Keratinocyte (primary cell): ENCODE results near the gene SYNJ2BP.

Experiments used
- CTCF ChIP-seq, 3 experiments: IDR thresholded peaks in 1 of 3; conservative IDR thresholded peaks in 1 of 3; optimal IDR thresholded peaks in 1 of 3; 2 replicates in 2 of 3; 3 replicates in 1 of 3; pipeline versions ENCODE3 to v1.5.1; 2011; ENCODE audit warnings: low read length in 3 of 3, mild to moderate bottlenecking in 3 of 3, moderate library complexity in 2 of 3, control low read depth in 1 of 3, inconsistent platforms in 1 of 3; ENCODE audit not compliant: insufficient read depth in 2 of 3; ENCODE audit errors: extremely low read depth in 1 of 3
- EZH2 ChIP-seq: IDR thresholded peaks from one replicate; pipeline ENCODE4 v1.6.1; 2012; ENCODE audit warnings: inconsistent platforms, mild to moderate bottlenecking, low read length, moderate library complexity

- no peak for TF ChIP-seq EZH2
- no peak for TF ChIP-seq CTCF (optimal IDR thresholded peaks at IDR 0.05 in 1 of 3, IDR thresholded peaks at IDR 0.05 in 1 of 3, conservative IDR thresholded peaks at IDR 0.05 in 1 of 3; ENCODE audit: extremely low read depth in 1 of 3, insufficient read depth in 2 of 3, low read length in 3 of 3)
Observed at GRCh38 chr14:70425354-70425753, 8.5 kb upstream of the SYNJ2BP start.
